ENCODE measurements around the gene CYP19A1. TPM values are rescaled to one million over a fixed set of nuclear protein-coding genes. Genes with fewer than 3 reads are reported as not detected.

Gene CYP19A1
- total and polyA plus RNA-seq, 5 experiments from 2014 or later = not detected

DNA sequence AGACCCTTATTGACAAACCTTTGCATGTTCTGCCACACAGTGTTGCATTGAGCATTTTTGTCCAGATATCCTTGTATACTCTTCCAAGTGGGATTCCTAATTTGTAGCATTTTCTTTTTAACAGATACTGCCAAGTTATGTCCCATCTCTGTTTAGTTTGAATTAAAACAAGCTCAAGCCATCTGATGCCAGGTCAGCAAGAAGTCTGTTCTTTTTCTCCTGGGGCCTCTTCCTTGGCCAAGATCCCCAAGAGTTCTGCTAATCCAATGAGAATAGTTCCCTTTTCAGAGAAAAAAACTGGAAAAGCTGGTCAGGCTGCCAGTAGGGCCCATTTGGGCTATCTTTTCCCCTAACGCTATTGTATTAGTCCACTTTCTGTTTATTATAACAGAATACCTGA, 32.9 kb upstream of the CYP19A1 start:
- no peak for DNase-seq
- Mint-ChIP-seq H3K27ac (no peak overlapping the region), H3K36me3 (no peaks in the 10 kb centered on the region), H3K4me3 (no peak overlapping the region), H3K27me3 (no peaks in the 10 kb centered on the region), H3K9me3 (no peaks in the 10 kb centered on the region), H3K4me1 (no peaks in the 10 kb centered on the region)
- POLR2A ChIA-PET = no interaction called here
- no peak for ATAC-seq

DNA sequence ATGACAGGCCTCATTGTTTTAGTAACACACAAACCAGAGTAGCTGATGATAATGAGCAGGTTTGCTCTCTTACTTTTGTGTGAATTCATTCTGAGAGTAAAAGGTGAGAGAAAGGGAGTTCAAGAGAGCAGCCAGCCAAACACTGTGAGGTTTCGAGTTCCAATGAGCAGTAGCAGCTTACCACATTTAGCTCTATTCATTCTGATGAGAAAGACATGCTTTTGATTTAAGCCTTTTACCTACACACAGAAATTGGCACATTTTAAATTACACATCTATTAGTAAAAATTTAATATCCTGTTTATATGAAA, 31.0 kb upstream of the CYP19A1 start:
- DNase-seq (no peak), ATAC-seq (no peak)
- no peak overlapping the region for H3K4me3 Mint-ChIP-seq
- H3K36me3 Mint-ChIP-seq = no peaks in the 10 kb centered on the region
- no peak overlapping the region for H3K27ac Mint-ChIP-seq
- H3K27me3 Mint-ChIP-seq = peaks cover 0 to 2% (median 0%) of the 10 kb centered on the region in 5 donors
- no peaks in the 10 kb centered on the region for H3K9me3 Mint-ChIP-seq
- no peaks in the 10 kb centered on the region for H3K4me1 Mint-ChIP-seq
- POLR2A ChIA-PET = no interaction called here

- ATAC-seq = no peak
- DNase-seq = no peak
- no peak overlapping the region for H3K27ac Mint-ChIP-seq
- H3K36me3 Mint-ChIP-seq = no peaks in the 10 kb centered on the region
- peaks cover 0 to 2% (median 0%) of the 10 kb centered on the region in 5 donors for H3K27me3 Mint-ChIP-seq
- POLR2A ChIA-PET = no interaction called here
- H3K4me1 Mint-ChIP-seq = no peaks in the 10 kb centered on the region
- no peaks in the 10 kb centered on the region for H3K9me3 Mint-ChIP-seq
- no peak overlapping the region for H3K4me3 Mint-ChIP-seq
These were observed 30.5 kb upstream of the CYP19A1 start for GRCh38 chr15:51368751-51369450.

- Mint-ChIP-seq H3K36me3 (no peaks in the 10 kb centered on the region), H3K27me3 (peaks cover 0 to 2% (median 0%) of the 10 kb centered on the region in 5 donors), H3K27ac (no peak overlapping the region), H3K4me1 (no peaks in the 10 kb centered on the region), H3K4me3 (no peak overlapping the region), H3K9me3 (no peaks in the 10 kb centered on the region)
- no peak for ATAC-seq
- POLR2A ChIA-PET = no interaction called here
- DNase-seq = no peak
These were observed 29.9 kb upstream of the CYP19A1 start for GRCh38 chr15:51368307-51368706.

GRCh38 chr15:51367322-51367976, 29.1 kb upstream of the CYP19A1 start:
- POLR2A ChIA-PET = no interaction called here
- no peaks in the 10 kb centered on the region for H3K36me3 Mint-ChIP-seq
- H3K4me3 Mint-ChIP-seq = no peak overlapping the region
- H3K27me3 Mint-ChIP-seq = peaks cover 0 to 2% (median 0%) of the 10 kb centered on the region in 5 donors
- no peaks in the 10 kb centered on the region for H3K9me3 Mint-ChIP-seq
- peak overlapping the region in 1 of 10 donors; percentile 20 for H3K27ac Mint-ChIP-seq
- no peaks in the 10 kb centered on the region for H3K4me1 Mint-ChIP-seq
- no peak for DNase-seq
- ATAC-seq = no peak

- POLR2A ChIA-PET = no interaction called here
- no peaks in the 10 kb centered on the region for H3K4me1 Mint-ChIP-seq
- H3K27me3 Mint-ChIP-seq = peaks cover 0 to 2% (median 0%) of the 10 kb centered on the region in 5 donors
- no peak for DNase-seq
- H3K4me3 Mint-ChIP-seq = no peak overlapping the region
- no peak for ATAC-seq
- H3K9me3 Mint-ChIP-seq = no peaks in the 10 kb centered on the region
- H3K36me3 Mint-ChIP-seq = no peaks in the 10 kb centered on the region
- no peak overlapping the region for H3K27ac Mint-ChIP-seq
These were observed 28.5 kb upstream of the CYP19A1 start for GRCh38 chr15:51366920-51367319.

DNA sequence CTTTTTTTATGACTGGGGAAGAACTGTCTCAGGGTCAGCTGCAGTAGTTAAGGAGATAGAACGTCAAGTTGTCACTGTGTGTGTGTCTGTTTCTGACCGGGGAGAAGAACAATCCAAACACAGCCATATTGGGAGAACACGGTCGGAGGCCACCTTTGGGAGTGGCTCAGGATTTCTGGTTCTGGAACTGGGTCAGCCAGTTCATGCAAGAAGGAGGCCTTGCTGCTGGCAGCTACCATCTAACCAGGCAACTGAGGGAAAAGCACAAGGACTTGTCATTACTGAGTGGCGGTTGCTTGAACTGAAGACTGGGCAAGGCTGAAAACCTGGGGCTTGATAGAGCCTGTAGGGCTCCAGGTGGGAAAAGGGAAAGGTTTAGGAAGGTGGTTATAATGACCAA, 27.7 kb upstream of the CYP19A1 start:
- Mint-ChIP-seq H3K4me1 (no peaks in the 10 kb centered on the region), H3K27me3 (peaks cover 0 to 2% (median 0%) of the 10 kb centered on the region in 5 donors), H3K9me3 (no peaks in the 10 kb centered on the region), H3K27ac (no peak overlapping the region), H3K4me3 (no peak overlapping the region), H3K36me3 (no peaks in the 10 kb centered on the region)
- DNase-seq = no peak
- ATAC-seq = no peak
- POLR2A ChIA-PET = no interaction called here

GRCh38 chr15:51365417-51365816, 27.0 kb upstream of the CYP19A1 start:
- Mint-ChIP-seq H3K27me3 (peaks cover 0 to 2% (median 0%) of the 10 kb centered on the region in 5 donors), H3K9me3 (no peaks in the 10 kb centered on the region), H3K4me1 (no peaks in the 10 kb centered on the region), H3K27ac (no peak overlapping the region), H3K4me3 (no peak overlapping the region), H3K36me3 (no peaks in the 10 kb centered on the region)
- POLR2A ChIA-PET = no interaction called here
- DNase-seq (no peak), ATAC-seq (no peak)

DNA sequence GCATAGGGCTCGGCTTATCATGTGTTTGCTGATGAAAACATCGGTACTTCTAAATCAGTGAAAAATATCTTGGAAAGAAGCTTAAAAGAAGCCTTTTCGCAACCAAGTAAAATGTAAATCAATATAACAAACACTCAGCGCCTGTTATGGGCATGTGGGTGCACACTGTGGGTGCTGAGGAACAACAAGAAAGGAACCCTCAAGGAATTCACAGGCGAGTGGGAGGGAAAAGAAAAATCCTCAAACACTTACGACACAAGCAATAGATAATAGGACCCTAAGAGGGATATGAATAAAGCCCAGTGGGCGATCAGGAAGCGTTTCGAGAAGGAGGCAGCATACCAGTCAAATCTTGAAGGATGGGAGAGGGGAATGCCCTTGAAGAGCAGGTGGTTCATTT, 25.0 kb upstream of the CYP19A1 start:
- Mint-ChIP-seq H3K4me3 (no peak overlapping the region), H3K4me1 (no peaks in the 10 kb centered on the region), H3K27me3 (peaks cover 0 to 2% (median 0%) of the 10 kb centered on the region in 5 donors), H3K9me3 (no peaks in the 10 kb centered on the region), H3K36me3 (no peaks in the 10 kb centered on the region), H3K27ac (no peak overlapping the region)
- DNase-seq (no peak), ATAC-seq (no peak)
- POLR2A ChIA-PET = no interaction called here

DNA sequence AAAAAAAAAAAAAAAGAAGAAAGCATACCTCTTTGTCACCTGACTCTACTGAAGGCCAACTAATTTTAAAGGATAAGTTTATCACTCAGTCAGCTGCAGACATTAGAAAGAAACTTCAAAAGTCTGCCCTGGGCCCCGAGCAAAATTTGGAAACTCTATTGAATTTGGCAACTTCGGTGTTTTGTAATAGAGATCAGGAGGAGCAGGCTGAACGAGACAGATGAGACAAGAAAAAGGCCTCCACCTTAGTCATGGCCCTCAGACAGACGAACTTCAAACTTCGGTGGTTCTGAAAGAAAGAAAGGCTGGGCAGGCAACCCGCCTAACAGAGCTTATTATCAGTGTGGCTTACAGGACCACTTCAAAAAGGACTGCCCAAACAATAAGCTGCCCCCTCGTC, 21.6 kb upstream of the CYP19A1 start:
- no peaks in the 10 kb centered on the region for H3K9me3 Mint-ChIP-seq
- H3K36me3 Mint-ChIP-seq = no peaks in the 10 kb centered on the region
- H3K27ac Mint-ChIP-seq = no peak overlapping the region
- DNase-seq (no peak), ATAC-seq (no peak)
- peaks cover 0 to 3% (median 2%) of the 10 kb centered on the region in 5 donors for H3K27me3 Mint-ChIP-seq
- POLR2A ChIA-PET = interaction anchor here (0.7 kb wide), 1 partner anchor 100 kb away, joined by 3 read pairs; no protein-coding TSS in a partner anchor
- peaks cover 0 to 3% (median 1%) of the 10 kb centered on the region in 4 donors for H3K4me1 Mint-ChIP-seq
- H3K4me3 Mint-ChIP-seq = no peak overlapping the region

GRCh38 chr15:51356983-51357382, 18.6 kb upstream of the CYP19A1 start:
- DNase-seq = no peak
- Mint-ChIP-seq H3K4me1 (peaks cover 0 to 3% (median 1%) of the 10 kb centered on the region in 4 donors), H3K36me3 (no peaks in the 10 kb centered on the region), H3K9me3 (no peaks in the 10 kb centered on the region), H3K27ac (no peak overlapping the region), H3K27me3 (peaks cover 0 to 14% (median 13%) of the 10 kb centered on the region in 5 donors), H3K4me3 (no peak overlapping the region)
- no peak for ATAC-seq
- POLR2A ChIA-PET = no interaction called here

DNA sequence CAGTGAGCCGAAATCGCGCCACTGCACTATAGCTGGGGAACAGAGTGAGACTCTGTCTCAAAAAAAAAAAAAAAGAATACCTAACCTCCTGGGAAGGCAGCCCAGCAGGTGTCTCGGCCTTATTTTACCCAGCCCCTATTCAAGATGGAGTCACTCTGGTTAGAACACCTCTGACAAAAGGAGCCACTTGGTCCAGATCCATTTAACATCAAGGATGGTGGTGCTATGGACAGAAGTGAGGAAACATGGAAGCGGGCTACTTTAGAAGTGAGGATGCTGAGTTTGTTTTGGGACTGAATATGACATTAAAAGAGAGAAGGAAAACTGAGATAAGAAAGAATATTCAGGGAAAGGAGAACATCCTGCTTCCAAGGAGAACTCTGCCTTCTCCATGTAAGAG, 17.8 kb upstream of the CYP19A1 start:
- H3K4me1 Mint-ChIP-seq = peaks cover 0 to 3% (median 1%) of the 10 kb centered on the region in 4 donors
- no peak for ATAC-seq
- H3K27ac Mint-ChIP-seq = no peak overlapping the region
- H3K4me3 Mint-ChIP-seq = no peak overlapping the region
- DNase-seq = no peak
- H3K27me3 Mint-ChIP-seq = peaks cover 0 to 22% (median 14%) of the 10 kb centered on the region in 5 donors
- no peaks in the 10 kb centered on the region for H3K9me3 Mint-ChIP-seq
- no peaks in the 10 kb centered on the region for H3K36me3 Mint-ChIP-seq
- POLR2A ChIA-PET = no interaction called here

DNA sequence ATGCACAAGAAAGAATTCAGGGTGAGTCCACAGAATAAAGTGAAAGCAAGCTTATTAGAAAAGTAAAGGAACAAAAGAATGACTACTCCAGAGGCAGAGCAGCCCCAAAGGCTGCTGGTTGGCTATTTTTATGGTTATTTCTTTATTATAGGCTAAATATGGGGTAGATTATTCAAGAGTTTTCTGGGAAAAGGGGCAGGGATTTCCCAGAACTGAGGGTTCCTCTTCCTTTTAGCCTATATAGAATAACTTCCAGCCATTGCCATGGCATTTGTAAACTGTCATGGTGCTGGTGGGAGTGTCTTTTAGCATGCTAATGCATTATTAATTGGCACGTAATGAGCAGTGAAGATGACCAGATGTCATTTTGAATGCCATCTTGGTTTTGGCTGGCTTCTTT, 16.7 kb upstream of the CYP19A1 start:
- Mint-ChIP-seq H3K9me3 (peaks cover 0 to under 1% (median 0%) of the 10 kb centered on the region in 9 donors), H3K27ac (no peak overlapping the region), H3K36me3 (no peaks in the 10 kb centered on the region), H3K27me3 (peaks cover 0 to 26% (median 16%) of the 10 kb centered on the region in 5 donors), H3K4me1 (peaks cover 0 to 3% (median 1%) of the 10 kb centered on the region in 4 donors), H3K4me3 (no peak overlapping the region)
- ATAC-seq (no peak), DNase-seq (no peak)
- POLR2A ChIA-PET = no interaction called here

- Mint-ChIP-seq H3K9me3 (peaks cover 0 to 2% (median 0%) of the 10 kb centered on the region in 9 donors), H3K27ac (no peak overlapping the region), H3K4me3 (no peak overlapping the region), H3K27me3 (peaks cover 0 to 26% (median 16%) of the 10 kb centered on the region in 5 donors), H3K4me1 (peaks cover 0 to 3% (median 1%) of the 10 kb centered on the region in 4 donors), H3K36me3 (no peaks in the 10 kb centered on the region)
- ATAC-seq (no peak), DNase-seq (no peak)
- POLR2A ChIA-PET = no interaction called here
These were observed 15.6 kb upstream of the CYP19A1 start for GRCh38 chr15:51353976-51354375.
